GM12864 (cell line): Measurements from ENCODE around the gene PRR12.

Source experiments
- DNase-seq: peaks from one replicate; pipeline ENCODE4 v3.0.0-alpha.2; 2011; ENCODE audit warnings: low read depth
- H3K4me3 ChIP-seq: 2 replicates; pipeline ENCODE4 v1.5.1; 2011; ENCODE audit warnings: mild to moderate bottlenecking, low read depth, low read length, control low read depth
- TF ChIP-seq, protein P1 (sequence below): IDR thresholded peaks from 2 replicates; pipeline ENCODE4 v1.5.1; 2011; ENCODE audit warnings: low read depth, mild to moderate bottlenecking, moderate library complexity, low read length, control low read depth, inconsistent platforms; ENCODE audit errors: missing control alignments

The PRR12 gene

GRCh38 chr19:49635530-49636232 lies 44.7 kb downstream of the PRR12 start:
- no peak for DNase-seq
- no peak overlapping the region for H3K4me3 ChIP-seq
- TF ChIP-seq, protein P1, sequence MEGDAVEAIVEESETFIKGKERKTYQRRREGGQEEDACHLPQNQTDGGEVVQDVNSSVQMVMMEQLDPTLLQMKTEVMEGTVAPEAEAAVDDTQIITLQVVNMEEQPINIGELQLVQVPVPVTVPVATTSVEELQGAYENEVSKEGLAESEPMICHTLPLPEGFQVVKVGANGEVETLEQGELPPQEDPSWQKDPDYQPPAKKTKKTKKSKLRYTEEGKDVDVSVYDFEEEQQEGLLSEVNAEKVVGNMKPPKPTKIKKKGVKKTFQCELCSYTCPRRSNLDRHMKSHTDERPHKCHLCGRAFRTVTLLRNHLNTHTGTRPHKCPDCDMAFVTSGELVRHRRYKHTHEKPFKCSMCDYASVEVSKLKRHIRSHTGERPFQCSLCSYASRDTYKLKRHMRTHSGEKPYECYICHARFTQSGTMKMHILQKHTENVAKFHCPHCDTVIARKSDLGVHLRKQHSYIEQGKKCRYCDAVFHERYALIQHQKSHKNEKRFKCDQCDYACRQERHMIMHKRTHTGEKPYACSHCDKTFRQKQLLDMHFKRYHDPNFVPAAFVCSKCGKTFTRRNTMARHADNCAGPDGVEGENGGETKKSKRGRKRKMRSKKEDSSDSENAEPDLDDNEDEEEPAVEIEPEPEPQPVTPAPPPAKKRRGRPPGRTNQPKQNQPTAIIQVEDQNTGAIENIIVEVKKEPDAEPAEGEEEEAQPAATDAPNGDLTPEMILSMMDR: no peak

- TF ChIP-seq, protein P1: no peak
Measured at GRCh38 chr19:49636233-49636932, 45.4 kb downstream of the PRR12 start.

GRCh38 chr19:49637821-49638738 lies 47.1 kb downstream of the PRR12 start:
- TF ChIP-seq, protein P1: no peak
- H3K4me3 ChIP-seq: no peak overlapping the region
- no peak for DNase-seq

More at GRCh38 chr19:49636233-49636932, 45.4 kb downstream of the PRR12 start:
- DNase-seq: no peak
- no peak overlapping the region for H3K4me3 ChIP-seq

DNA sequence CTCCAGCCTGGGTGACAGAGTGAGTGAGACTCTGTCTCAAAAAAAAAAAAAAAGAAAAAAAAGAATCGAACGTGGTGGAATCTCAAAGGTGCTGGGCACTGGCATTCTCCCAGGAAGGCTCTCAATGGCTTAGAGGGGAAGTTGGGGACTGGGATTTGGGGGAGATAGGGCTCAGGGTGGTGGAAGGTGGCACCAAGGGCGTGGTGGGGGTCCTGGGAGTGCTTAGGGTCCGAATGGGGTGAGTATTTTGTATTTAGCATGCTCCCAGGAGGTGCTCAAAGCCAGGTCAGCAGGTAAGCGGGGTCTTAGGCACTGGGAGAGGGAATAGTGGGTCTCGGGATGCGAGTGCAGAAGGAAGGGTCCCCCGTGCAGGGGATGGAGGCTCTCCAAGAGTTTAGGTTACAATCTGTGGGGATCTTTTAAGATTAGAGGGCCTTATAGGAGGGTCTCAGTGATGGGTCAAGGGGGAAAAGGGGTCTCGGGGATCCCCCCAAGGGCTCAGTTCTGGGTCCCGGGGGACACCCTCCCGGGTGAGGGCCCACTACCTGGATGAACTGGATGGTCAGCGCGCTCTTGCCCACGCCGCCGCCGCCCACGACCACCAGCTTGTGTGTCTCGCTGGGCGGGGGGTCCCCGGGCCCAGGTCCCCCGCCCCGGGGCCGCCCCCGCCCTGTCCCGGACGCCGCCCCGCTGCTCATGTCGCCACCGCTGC lies 48.6 kb downstream of the PRR12 start:
- DNase-seq: no peak

GRCh38 chr19:49640113-49640898 lies 49.3 kb downstream of the PRR12 start, which contains the start of gene RRAS:
Gene RRAS (minus strand): TSS chr19:49640143. CDS start chr19:49640098, 45 bp downstream.
- DNase-seq: peak; percentile 99
- TF ChIP-seq, protein P1: no peak
- peak within 1 kb of the TSS; percentile 63 for H3K4me3 ChIP-seq

More for the DNA sequence above, 48.6 kb downstream of the PRR12 start:
- TF ChIP-seq, protein P1: no peak
- peak overlapping the region; percentile 53 for H3K4me3 ChIP-seq
